Measurements from ENCODE around the gene REM2.

GRCh38 chr14:22870811-22871223 is 12.2 kb upstream of the REM2 start:
- TF ChIP-seq CTCF (IDR thresholded peaks at IDR 0.05 in 2 of 3, conservative IDR thresholded peaks at IDR 0.05 in 1 of 3; ENCODE audit: borderline replicate concordance in 1 of 3, insufficient read depth in 1 of 3, low read depth in 2 of 3, low read length in 2 of 3), result no peak
- no peak for TF ChIP-seq POLR2A (IDR thresholded peaks at IDR 0.05; ENCODE audit: borderline replicate concordance, extremely low read depth, insufficient read depth, insufficient read length)
- no peak; the same call in 1 of the 2 replicates for TF ChIP-seq RAD21 (IDR thresholded peaks at IDR 0.05; ENCODE audit: low read depth)
- no peak for TF ChIP-seq ZNF274 (IDR thresholded peaks at IDR 0.05; ENCODE audit: low read depth, low read length)
- no peak for TF ChIP-seq REST (IDR thresholded peaks at IDR 0.05; ENCODE audit: low read depth)
- TF ChIP-seq MAX (IDR thresholded peaks at IDR 0.05), result no peak

Data from HCT116 (cell line).